Measurements from ENCODE around the gene TMEM185B. TPM values are rescaled to one million over a fixed set of nuclear protein-coding genes. Genes with fewer than 3 reads are reported as not detected.

TMEM185B gene
- total RNA-seq, 1 experiment from 2014 or later: 36.1 TPM

DNA sequence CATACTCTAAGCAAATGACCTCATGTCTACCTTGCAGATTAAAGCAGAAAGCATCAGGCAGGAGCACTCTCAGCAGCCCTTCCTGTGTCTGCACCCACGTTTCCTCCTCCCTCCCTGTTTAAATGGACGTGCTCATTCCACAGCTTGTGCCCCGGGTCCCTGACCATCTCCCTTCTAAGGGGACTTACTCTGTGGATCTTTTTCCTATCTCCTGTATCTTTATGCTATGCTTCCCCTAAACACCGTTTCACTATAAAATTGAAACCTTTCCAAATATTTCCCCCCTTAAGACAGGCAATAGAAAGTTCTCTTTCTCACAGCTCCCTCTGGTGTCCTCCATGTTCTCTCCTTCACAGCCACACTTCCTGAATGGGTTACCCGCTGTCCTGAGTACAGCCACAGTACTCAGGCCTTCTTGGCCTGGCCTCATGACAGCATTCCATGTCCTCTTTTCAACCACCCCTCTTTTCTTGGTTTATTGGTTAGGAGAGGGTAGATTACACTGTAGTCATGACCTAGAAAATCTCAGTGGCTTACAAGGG lies 41.1 kb downstream of the TMEM185B start:
- DNase-seq (ENCODE audit: low read depth): no peak
- in situ Hi-C loops (cut with HindIII; ENCODE audit: low pct_unique_long_range_greater_than_20kb, low sequenced_read_pairs): no loop called here

DNA sequence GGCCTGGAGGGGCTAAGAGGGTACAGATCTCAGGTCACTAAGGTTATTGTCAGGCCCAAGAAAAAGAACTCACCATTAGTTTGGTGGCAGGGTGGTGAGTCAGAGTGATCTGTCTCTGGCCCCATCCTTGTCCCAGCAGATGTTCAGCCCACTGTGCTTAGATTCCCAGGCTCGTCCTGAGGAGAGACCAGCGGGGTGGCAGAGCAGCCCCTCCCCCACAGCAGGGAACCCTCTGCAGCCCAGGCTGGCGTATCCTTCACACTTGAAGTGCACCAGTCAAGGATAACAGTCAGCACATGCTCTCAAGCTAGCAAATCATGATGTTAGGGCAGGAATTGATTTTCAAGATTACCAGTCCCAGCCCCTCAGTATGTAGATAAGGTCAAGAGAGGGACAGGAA lies 43.1 kb downstream of the TMEM185B start:
- in situ Hi-C loops (cut with HindIII; ENCODE audit: low pct_unique_long_range_greater_than_20kb, low sequenced_read_pairs): no loop called here

GRCh38 chr2:120179396-120179795 lies 43.8 kb downstream of the TMEM185B start:
- DNase-seq (ENCODE audit: low read depth): no peak
- in situ Hi-C loops (cut with HindIII; ENCODE audit: low pct_unique_long_range_greater_than_20kb, low sequenced_read_pairs): no loop called here

More for the DNA sequence above, 43.1 kb downstream of the TMEM185B start:
- no peak for DNase-seq (ENCODE audit: low read depth)

DNA sequence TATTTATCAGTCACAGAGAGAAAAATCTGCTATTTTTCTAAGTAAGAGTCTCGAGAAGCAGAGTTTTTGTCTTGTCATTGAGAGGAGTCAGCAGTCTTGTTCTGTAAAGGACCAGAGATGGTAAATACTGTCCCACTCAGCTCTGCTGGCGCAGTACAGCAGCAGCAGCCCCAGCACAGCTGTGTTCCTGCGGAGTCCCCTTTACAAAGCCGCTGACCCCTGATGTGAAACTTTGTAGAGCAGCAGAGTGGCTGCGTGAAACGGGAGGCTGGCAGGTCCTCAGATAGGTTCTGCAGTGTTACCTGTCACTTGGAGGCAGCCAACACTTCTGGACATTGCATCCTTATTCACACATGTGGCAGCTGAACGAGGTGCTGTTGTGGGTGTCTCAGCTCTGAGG lies 45.2 kb downstream of the TMEM185B start:
- in situ Hi-C loops (cut with HindIII; ENCODE audit: low pct_unique_long_range_greater_than_20kb, low sequenced_read_pairs): no loop called here
- no peak for DNase-seq (ENCODE audit: low read depth)

GRCh38 chr2:120177001-120177621 lies 46.1 kb downstream of the TMEM185B start:
- in situ Hi-C loops (cut with HindIII; ENCODE audit: low pct_unique_long_range_greater_than_20kb, low sequenced_read_pairs): no loop called here
- DNase-seq (ENCODE audit: low read depth): no peak

- in situ Hi-C loops (cut with HindIII; ENCODE audit: low pct_unique_long_range_greater_than_20kb, low sequenced_read_pairs): no loop called here
- no peak for DNase-seq (ENCODE audit: low read depth)
These were observed 46.7 kb downstream of the TMEM185B start for GRCh38 chr2:120176526-120176925.

- DNase-seq (ENCODE audit: low read depth): peak; percentile 37
- in situ Hi-C loops (cut with HindIII; ENCODE audit: low pct_unique_long_range_greater_than_20kb, low sequenced_read_pairs): no loop called here
These were observed 48.1 kb downstream of the TMEM185B start for GRCh38 chr2:120174963-120175581.

Other genes with a start within 250 kb of the TMEM185B start
- 4.8 and 16.5 TPM in 2 replicates for gene EPB41L5, start 210.3 kb downstream of the TMEM185B start, total RNA-seq (2014; rRNA removed; shearing (Covaris generic); ENCODE audit: low replicate concordance)
- 92.7 and 116 TPM in 2 replicates for gene RALB, start 29.5 kb upstream of the TMEM185B start, total RNA-seq (2014; rRNA removed; shearing (Covaris generic); ENCODE audit: low replicate concordance)
- gene INHBB, start 122.7 kb upstream of the TMEM185B start, total RNA-seq (2014; rRNA removed; shearing (Covaris generic); ENCODE audit: low replicate concordance): 48.3 and 52.0 TPM in 2 replicates

Measured in Caki2 (cell line).